GM21515 (cell line): ENCODE measurements around the gene CCDC6.
"Not testable (repeated sequence)": the region's sequence is repeated elsewhere in the genome, so short reads cannot be mapped to it uniquely, and the experiment has no call there.

Experiments
- ATAC-seq: cut with Tn5 transposase; IDR thresholded peaks from one replicate; pipeline ENCODE4 v1.9.1; 2021; ENCODE audit not compliant: unreplicated experiment

The CCDC6 gene

DNA sequence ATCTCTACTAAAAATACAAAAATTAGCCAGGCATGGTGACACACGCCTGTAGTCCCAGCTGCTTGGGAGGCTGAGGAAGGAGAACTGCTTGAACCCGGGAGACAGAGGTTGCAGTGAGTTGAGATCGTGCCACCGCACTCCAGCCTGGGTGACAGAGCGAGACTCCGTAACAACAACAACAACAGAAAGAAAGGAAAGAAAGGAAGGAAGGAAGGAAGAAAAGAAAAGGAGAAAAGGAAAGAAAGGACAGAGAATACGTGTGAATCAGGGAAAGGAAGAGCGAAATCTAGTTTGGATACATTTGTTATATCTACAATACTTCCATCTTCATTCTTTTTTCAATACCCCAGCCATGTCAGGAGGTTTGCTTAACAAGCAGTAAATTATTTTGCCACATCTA lies 21.5 kb downstream of the CCDC6 start:
- not testable (repeated sequence) for ATAC-seq

DNA sequence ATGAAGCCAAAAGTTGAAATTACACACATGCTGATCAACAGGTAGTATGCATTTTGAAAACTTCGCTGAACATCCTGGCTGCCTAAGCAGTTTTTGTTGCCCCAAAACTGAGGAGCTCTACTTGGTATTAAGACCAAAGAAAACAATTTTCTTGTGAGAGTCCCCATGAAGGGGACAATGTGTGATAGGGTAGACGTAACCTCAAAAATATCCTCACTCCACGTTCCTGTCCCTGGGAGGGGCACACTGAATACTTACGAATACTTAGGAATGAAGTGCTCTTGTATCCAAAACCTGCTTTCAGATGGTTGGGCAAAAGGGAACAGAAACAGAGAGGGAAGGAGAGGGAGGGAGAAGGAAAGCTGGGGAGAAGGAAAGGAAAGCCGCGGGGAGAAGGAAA lies 24.7 kb downstream of the CCDC6 start:
- ATAC-seq: no peak

DNA sequence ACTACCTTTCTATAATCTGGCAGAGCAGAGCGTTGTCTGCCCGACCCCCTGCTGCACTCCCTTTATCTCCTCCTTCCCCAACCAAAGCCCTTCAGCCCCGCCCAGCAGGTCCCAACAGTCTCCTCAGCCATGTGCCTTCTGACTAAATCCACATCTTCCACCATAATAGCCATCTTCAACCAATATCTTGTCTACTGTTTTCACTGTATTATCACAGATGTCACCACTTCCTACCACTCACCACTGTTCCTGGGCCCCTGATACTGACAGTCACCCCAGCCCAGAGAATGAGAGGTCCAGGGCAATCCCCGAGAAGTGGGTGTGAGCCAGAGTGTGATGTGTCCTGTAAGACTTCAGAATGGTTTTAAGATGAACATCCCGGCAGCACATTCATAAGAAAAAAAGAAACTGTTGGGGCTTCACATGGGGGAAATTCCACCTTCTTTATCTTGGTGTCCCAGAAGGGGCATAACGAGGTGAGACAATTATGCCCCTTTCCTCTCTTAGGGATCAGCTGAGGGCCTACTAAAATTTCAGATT lies 25.3 kb downstream of the CCDC6 start:
- peak; percentile 62 for ATAC-seq

DNA sequence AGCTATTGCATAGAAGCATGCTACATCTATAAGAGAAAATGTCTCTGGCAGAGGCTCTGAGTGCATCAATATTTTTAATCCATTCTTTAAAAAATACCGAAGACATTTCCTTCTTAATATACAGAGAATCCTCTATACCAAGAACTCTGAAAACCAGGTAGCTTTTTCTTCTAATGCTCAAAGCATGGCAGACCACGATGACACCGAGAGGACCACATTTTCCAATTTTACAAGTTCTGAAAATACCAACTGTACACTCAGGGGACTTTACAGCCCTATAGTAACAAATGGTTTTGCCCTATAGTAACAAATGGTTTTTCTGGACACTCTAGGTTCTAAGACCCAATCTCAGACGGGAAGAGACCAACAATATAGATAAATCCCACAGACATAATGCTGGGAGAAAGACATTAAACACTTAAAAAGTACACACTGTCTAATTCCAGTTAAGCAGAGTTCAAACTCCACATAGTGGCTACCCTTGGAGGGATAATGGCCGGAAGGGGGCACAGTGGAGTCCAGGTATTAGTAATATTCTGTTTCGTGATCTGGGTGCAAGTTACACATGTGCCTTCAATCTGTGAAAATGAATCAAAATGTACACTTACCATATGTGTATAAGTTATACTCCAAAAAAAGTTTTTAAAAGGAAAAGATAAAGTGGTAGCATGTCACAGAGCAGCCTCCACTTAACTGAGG lies 26.2 kb downstream of the CCDC6 start:
- ATAC-seq: no peak

DNA sequence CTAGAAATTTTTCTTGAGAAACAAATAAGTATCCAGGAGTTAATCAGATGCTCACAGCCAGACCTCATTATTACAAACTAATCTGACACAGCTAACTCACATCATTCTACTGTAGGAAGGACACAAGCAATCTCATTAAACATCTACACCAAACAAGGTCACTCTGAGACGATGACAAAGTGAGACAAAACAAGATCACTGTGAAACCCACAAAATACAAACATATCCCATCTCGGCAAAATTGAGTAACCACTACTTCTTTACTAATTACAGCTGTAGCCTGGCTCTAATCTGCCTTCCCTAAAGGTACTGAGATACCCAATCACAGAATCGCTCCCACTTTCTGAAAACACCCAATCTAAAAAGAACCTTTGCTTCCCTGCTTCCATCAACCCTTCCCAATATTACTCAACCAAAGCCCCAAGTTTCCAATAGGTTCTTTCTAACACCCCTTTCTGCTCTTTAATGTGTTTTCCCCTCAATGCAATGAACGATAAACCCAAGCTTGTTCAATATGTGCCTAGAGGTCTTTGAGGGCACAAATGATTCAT lies 26.9 kb downstream of the CCDC6 start:
- peak; percentile 47 for ATAC-seq

DNA sequence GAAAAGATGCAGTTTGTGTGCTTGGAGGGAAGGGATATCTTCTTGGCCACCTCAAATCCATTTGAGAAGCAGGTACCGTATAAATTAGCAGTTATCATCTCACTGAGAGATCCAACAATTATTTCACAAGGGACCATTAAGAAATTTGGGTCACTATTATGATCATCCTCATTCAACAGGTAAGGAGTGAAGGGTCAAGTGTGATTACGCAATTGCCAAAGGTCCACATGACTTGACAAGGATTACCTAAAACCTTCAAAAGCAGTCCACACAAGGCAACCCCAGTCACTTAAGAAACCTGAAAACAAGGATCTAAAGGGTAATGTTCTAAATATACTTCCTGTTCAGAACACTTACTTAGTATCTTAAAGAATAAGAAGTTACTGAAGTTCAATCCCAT lies 27.4 kb downstream of the CCDC6 start:
- ATAC-seq: no peak

DNA sequence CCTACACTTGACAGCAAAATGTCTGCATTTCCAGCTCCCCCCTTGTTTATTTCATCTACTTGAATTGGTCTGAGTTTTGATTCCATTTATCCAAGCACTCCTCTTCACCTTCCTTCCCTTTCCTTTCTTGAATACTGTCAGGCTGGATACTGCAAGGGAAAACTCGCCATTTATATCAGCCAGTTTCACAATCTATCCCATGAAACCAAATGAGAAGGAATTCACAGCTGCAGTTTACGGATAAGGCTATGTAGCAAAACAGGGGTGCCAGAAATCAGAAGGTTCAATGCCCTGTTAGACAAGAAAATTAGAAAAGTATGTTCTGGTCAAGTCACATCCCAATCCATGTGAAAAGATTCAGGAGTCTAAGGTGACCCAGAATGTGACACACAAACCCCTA lies 28.1 kb downstream of the CCDC6 start:
- no peak for ATAC-seq

DNA sequence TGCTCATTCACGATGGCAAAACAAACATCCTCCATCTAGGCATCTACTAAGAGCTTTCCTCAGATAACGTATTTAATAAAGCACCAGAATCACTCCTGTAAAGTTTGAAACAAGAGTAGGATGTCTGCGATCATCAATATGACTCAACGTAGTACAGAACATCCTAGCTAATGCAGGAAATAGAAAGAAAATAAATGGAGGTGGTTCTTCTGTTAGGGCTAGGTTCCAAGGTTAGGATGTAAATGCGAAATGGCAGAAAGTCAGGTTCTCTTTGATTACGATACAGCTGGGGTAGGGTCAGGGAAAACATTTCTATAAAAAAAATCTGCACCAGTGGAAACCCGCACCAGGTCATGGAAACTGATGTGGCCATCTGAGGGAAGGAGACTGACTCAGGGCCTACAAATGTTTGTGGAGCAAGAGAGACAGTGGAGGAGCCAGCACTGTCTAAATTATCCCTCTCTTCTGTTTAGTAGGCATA lies 29.1 kb downstream of the CCDC6 start:
- ATAC-seq: no peak

DNA sequence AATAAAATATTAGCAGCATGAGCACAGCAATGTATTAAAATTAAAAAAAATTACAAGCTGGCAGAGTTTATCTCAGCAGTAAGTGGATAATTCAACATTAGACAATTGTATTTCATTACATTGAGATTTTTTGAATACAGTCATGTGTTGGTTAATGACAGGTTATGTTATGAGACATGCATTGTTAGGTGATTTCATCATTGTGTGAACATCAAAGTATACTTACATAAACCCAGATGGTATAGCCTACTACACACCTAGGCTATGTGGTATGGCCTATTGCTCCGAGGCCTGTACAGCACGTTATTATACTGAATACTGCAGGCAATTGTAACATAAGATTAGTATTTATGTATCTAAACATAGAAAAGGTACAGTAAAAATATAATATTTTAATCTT lies 29.7 kb downstream of the CCDC6 start:
- ATAC-seq: no peak

DNA sequence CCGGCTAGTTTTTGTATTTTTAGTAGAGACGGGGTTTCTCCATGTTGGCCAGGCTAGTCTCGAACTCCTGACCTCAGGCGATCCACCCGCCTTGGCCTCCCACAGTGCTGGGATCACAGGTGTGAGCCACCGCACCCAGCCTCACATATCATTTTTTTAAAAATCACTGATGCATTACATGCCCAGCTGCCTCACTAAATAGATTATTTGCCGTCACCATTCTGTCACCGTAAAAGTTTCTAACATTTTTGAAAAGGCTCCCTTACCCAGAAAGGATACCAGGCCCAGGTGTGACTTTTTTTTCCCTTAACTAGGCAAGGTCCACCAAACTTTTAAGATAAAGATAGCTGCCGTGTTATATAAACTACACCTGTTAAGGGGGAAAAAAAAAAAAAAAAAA lies 30.1 kb downstream of the CCDC6 start:
- ATAC-seq: not testable (repeated sequence)

DNA sequence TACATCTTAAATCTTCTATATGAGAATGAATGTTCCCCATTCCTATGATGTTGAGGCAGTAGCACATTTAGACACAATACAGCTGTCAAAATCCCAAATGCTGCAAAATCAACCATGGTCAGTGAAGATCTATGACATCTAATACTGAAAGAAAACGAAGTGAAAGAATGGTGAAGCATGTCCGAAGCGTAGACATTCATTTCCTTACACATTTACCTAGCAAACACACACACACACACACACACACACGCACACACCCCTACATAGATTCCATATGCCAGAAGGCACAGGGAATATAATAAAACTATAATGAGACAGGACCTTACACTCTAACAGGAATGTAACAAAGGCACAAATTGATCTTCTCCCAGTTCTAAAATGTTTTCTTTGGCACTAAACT lies 32.5 kb downstream of the CCDC6 start:
- peak; percentile 72 for ATAC-seq

DNA sequence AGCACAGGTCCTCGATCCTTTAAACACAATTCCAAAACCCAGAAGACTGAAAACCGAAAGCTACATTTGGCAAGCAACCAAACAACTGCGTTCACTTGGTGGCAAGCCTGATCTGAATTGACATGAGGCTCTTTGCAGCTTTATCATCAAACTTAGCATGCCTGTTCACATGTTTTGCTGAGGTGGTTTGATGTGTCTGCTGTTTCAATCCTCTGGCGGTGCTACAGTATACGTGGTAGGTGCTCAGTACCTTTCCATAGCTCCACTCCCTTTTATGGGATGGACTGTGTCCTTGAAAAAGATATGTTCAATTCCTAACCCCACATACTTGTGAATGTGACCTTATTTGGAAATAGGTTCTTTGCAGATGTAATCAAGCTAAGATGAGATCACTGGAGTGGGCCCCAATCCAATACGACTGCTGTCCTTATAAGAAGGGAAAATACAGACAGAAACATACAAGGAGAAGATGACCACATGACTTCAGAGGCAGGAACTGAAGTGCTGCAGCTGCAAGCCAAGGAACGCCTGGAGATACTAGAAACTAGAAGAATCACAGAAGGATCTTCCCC lies 33.4 kb downstream of the CCDC6 start:
- ATAC-seq: no peak

DNA sequence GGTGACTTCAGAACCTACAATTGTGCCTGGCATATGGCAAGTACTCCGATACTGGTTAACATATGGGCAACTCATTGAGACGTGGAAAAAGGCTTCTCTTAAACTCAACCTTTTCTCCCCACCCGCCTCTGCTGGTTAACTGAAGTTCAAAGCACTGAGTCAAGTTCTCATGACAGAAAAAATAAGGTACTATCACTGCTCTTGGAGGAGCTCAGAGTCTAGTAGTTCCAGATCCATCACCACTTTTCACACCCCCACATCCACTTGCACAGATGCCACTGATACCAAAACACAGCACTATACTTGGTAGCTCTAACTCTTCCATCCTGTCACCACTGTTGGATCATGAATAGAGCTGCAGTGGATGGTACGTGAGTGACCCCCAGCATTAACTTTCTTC lies 36.2 kb downstream of the CCDC6 start:
- no peak for ATAC-seq

DNA sequence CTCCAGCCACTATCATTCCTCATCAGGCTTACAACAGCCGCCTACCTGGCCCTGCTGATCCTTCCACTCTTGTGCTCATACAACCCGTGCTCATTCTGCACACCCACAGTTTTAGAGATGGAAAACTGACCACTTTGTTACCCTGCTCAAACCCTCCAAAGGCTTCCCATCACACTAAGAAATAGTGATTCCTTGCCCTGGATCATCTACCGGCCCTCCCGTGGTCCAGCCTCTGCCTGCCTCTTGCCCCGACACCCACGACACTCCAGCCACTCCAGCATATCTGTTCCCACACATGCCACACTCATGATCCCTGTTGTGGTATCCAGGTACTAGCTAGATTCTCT lies 36.8 kb downstream of the CCDC6 start:
- no peak for ATAC-seq

DNA sequence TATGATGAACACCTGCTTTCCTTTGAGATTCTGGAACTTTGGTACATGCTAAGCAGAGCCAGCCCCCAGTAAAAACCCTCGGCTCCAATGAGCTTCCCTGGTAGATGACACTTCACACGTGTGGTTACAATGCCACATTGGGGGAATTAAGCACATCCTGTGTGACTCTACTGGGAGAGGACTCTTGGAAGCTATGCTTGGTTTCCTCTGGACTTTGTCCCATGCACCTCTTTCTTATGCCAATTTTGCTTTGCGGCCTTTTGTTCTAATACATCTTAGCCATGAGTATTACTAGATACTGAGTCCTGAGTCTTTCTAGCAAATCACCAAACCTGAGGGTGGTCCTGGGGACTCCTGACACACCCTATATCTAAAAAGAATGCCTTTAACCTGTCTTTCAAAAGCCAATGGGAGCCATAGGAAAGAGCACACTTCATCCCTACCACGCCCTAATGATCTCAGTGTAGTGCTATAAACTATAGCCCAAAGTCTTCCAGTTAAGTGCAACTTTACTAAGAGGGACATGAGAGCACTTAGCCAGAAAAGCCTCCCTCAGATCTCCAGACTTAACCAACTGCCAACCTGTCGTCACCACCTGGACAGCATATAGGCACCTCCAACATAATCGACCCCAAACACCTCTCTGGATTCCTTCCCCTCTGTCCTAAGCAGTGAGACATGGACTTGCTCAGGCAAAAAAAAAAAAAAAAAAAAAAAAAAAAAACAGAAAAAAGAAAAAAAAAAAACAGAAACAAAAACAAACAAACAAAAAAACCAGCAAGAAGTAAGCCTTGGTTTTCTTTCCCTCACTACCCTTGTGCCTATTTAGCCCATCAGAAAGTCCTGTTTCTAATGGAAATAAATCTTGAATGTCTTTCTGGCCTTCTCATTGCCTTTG lies 37.4 kb downstream of the CCDC6 start:
- no peak for ATAC-seq

DNA sequence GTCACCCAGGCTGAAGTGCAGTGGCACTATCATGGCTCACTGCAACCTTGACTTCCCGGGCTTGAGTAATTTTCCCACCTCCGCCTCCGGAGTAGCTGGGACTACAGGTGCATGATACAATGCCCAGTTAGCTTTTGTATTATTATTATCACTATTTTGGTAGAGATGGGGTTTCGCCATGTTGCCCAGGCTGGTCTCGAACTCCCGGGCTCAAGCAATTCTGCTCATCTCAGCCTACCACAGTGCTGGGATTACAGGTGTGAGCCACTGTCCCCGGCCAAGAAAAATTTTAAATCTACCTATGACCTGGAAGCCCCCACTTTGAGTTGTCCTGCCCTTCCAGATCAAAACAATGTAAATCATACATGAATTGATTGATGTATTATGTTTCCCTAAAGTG lies 38.8 kb downstream of the CCDC6 start:
- no peak for ATAC-seq

DNA sequence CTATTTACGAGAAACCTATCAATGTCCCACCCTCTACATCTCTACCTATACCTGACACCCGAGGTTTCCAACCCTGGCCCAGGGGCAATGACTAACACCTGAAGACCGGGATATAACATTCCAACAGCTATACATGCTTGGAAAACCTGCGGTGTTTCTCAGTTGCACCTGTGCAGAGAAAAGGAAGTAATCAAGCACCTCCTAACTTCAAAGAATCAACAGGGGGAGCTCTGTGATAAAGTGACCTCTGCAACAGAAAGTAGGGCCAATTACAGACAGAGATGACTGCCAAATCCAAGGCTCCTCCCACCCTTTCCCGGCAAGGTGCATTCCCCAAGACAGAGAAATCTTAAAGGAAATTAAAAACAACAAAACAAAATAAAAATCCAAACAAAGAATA lies 41.3 kb downstream of the CCDC6 start:
- ATAC-seq: peak; percentile 82

DNA sequence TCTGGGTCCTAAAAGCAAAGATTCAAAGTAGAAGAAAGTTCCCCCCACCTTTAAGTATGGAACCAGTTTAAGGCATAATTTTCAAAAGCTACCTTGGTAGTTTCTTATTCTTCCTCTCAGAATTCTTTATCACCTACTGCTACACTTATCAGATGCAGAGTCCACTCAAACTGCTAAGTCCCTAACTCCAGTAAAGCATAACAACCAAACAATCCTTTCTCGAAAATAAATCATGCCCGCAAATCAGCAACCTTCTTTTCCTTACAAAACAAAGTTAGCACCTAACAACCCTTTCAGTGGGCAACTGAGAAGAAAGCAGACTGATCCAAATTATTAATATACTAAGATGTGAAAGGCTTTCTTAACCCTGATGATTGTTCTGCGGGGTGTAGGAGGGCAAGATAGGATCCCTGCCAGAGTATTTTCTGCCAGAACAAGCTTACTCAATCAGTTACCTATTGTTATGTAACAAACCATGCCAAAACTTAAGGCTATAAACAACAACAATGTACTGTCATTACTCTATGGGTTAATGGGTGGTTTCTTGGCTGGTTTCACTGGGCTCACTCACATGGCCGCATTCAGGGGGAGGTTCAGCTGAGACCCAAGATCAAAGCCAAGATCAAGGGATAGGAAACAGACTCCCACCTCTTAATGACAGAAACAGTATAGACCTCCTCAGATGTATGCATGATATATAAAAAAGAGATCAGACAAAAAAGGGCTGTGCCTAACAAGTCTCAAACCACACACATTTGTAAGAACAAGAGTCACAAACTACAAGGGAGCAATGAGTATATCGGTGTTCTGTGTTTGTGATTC lies 42.0 kb downstream of the CCDC6 start:
- no peak for ATAC-seq

DNA sequence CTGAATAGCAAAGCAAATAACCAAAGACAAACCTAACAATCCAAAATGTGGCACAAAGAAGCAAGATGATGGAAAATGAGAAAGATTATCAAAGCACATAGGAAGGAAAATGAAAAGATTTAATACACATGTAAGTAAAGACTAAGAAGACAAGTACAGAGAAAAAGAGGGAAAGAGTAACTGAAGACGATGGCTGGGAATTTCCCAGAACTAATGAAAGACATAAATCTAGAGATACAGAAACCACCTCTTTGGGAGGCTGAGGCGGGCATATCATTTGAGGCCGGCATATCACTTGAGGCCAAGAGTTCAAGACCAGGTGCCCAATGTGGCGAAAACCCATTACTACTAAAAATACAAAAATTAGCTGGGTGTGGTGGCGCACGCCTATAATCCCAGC lies 46.8 kb downstream of the CCDC6 start:
- ATAC-seq: no peak

DNA sequence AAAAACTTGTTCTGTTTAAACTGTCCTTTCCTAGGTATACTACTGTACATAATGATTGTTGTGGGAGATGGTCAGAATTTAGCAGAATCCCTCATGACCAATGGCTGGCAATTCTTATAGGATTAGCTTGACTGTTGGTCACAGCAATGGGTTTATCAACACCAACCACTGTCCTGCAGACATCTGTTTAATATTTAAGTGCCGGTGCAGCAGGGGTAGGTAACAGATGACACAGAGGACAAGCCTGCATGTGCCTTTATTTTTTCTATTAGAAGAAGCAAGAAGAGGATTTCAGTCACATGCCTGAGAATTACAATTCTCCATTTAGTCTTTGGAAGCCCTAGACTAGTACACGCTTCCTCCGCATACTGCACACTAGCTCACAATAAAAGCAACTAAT lies 48.4 kb downstream of the CCDC6 start:
- no peak for ATAC-seq

DNA sequence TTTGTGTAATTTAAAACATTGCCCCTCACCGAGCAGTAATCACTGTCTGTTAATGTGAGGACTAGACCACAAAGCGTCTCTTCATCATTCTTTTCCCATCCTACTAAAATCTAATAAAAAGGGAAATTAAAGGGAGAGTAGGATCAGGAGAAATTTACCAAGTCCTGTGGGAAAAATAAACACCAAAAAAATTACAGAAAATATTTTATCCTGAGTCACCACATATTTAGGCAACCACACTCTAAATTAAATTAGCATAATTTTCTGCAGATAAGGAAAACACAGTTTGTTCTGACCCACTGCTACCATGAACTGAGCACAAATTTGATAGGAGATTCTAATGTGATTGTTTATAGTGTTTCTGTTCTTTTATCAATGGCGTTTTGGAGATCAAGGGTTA lies 49.3 kb downstream of the CCDC6 start:
- ATAC-seq: no peak
